Gastroesophageal sphincter (tissue), 3 donors: ENCODE measurements around the gene RPL28.

Experiments used
- POLR2AphosphoS5 ChIP-seq: sonication (generic); formaldehyde crosslinking; IDR thresholded peaks from one replicate; pipeline ENCODE4 v1.6.1; 2017; ENCODE audit warnings: antibody characterized with exemption
- TF ChIP-seq, protein P1 (sequence below), 4 experiments: fragments of 200-600 bp in 2 of 4; fragments of 450-650 bp in 2 of 4; sonication (generic) in 1 of 4; IDR thresholded peaks; one replicate each; pipeline ENCODE4 v1.5.1; 2017 to 2019; ENCODE audit warnings: antibody characterized with exemption in 4 of 4, mild to moderate bottlenecking in 2 of 4, moderate library complexity in 2 of 4

- TF ChIP-seq, protein P1, sequence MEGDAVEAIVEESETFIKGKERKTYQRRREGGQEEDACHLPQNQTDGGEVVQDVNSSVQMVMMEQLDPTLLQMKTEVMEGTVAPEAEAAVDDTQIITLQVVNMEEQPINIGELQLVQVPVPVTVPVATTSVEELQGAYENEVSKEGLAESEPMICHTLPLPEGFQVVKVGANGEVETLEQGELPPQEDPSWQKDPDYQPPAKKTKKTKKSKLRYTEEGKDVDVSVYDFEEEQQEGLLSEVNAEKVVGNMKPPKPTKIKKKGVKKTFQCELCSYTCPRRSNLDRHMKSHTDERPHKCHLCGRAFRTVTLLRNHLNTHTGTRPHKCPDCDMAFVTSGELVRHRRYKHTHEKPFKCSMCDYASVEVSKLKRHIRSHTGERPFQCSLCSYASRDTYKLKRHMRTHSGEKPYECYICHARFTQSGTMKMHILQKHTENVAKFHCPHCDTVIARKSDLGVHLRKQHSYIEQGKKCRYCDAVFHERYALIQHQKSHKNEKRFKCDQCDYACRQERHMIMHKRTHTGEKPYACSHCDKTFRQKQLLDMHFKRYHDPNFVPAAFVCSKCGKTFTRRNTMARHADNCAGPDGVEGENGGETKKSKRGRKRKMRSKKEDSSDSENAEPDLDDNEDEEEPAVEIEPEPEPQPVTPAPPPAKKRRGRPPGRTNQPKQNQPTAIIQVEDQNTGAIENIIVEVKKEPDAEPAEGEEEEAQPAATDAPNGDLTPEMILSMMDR (IDR thresholded peaks at IDR 0.05): no peak
- TF ChIP-seq POLR2AphosphoS5: no peak
Observed at GRCh38 chr19:55369653-55370304, 16.0 kb upstream of the RPL28 start.
